ENCODE data around the gene FREM1.

- no peak for TF ChIP-seq CTCF (conservative IDR thresholded peaks at IDR 0.05; ENCODE audit: low read depth, low read length)
- no peak for TF ChIP-seq EZH2 (IDR thresholded peaks at IDR 0.05; ENCODE audit: low read length, unreplicated experiment)
- TF ChIP-seq EZH2phosphoT487 (IDR thresholded peaks at IDR 0.05; ENCODE audit: borderline replicate concordance, low read length), result no peak
These were observed 130.0 kb downstream of the FREM1 start for GRCh38 chr9:14780251-14780650.

All from PC-3 (cell line).